SW480 (cell line): ENCODE results near the gene TAAR9.

Experiments
- DNase-seq: peaks from one replicate; pipeline ENCODE4 v3.0.0-alpha.2; 2016; ENCODE audit warnings: low spot score

TAAR9 gene, protein sequence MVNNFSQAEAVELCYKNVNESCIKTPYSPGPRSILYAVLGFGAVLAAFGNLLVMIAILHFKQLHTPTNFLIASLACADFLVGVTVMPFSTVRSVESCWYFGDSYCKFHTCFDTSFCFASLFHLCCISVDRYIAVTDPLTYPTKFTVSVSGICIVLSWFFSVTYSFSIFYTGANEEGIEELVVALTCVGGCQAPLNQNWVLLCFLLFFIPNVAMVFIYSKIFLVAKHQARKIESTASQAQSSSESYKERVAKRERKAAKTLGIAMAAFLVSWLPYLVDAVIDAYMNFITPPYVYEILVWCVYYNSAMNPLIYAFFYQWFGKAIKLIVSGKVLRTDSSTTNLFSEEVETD

DNA sequence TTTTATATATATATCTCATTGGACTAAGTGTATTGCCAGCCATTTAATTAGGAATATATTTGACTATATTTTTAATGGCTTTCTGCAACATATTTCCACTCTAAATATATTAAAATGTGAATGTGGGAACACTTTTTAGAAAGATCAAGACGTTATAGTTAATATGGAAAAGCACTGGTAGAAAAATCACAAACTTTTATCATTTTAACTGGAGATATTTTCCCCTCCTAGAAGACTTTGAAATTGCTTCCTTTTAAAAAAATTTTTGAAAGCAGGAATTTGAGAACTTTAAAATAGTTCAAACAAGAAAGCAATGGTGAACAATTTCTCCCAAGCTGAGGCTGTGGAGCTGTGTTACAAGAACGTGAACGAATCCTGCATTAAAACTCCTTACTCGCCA, at the start of gene TAAR9:
Gene TAAR9, plus strand, starts transcription at position 301 of the 400 bp plus-strand sequence. Its CDS starts 13 bp downstream, at position 314.
- DNase-seq: no peak

DNA sequence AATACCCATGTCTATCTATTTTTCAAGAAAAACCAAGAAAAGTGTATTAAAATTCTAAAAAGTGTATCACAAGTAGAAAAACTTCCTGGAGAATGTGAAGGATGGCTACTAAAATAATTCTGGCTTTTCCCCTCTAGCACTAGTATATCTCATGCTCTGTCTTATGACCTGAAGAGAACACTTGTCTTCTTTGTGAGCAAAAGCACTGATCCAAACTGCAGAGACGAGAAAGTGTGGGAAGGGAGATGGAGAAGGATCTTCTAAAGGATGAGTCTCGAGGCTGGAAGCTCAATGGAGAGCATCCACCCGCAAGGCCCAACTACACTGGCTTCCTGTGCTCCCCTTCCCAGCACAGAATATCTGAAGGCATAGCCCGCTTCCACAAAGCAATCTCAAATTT, 48.7 kb upstream of the TAAR9 start:
- no peak for DNase-seq

DNA sequence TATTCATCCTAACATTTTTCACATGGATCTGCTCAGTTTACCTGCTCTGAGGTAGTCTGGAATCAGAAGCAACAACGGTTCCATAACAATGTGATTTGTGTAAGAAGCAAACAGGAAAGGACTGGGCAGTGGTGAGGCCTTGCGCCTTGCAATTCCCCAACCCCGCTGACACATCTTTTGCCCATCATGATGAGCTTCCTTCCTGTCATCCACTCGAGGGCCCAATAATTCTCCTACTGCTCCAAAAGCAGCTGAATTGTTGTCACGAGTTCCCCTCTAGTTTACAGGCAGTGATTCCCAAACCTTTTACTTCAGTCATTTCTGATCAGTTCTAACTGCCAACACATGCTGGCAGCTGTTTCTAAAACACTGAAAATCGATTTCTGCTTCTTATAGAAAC, 48.1 kb upstream of the TAAR9 start:
- DNase-seq: no peak

DNA sequence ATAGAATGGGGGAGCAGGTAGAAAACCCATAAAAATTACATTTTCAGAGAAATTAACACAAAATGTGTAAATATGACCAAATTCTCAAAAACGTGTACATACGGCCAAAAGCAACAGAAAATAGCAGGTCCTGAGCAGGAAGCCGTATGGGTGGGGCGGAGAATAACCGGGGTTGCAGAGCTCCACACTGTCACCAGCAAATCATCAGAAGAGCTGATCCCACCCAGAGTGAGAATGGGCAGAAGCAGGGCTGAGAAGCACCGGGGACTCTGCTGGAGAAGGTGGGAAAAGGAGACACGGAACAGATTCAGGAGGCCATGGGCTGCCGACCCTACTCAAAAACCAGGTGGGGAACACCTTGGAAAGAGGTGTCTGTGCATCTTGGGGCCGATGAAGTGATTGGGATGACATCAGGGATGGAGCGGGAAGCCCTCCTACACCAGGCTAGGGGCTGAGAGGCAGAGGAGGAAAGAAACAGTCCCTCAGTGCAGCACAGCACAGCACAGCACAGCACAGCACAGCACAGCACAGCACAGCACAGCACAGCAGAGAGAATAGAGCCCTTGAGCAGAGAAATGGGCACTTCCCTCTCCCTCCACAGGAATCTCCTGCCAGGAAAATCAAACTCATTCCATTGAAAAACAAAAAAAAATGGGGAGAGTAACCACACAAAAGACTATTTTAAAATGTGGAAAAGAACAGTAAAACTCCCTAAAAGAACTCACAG, 47.4 kb upstream of the TAAR9 start:
- DNase-seq: no peak

DNA sequence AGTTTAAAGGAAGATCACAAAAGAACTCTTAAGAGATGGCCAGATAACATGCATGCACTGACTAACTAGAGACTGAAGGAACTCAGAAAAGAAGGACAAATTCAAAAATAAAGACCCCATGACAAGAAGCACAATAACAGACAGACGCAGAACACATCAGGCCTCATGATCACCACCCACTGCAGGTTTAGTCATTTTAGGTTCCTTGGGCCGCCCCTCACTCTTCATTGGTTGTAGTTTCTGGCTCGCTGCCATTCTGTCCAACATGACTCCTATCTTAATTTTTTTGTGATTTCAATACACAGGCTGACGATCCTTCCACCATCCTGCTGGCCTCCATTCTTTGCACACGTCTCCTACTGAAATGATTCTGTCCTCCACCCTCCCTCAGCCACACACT, 46.8 kb upstream of the TAAR9 start:
- DNase-seq: no peak

DNA sequence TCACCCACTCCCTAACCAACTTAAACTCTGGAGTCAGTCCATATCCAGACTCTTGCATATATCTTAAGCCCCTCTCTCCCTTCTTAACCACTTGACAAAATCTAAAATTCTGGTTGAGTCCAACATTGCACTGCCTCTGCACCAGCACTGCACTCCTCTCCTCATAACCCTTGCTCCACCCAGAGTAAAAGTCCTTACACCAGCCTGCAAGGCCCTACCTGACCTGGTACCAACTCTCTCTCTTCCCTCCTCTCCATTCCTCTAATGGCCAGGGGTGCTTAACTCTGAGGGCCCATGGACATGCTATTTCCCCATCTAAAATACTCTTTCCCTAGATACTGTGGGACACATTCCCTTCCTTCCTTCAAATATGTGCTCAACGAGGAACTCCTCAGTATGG, 46.2 kb upstream of the TAAR9 start:
- no peak for DNase-seq

DNA sequence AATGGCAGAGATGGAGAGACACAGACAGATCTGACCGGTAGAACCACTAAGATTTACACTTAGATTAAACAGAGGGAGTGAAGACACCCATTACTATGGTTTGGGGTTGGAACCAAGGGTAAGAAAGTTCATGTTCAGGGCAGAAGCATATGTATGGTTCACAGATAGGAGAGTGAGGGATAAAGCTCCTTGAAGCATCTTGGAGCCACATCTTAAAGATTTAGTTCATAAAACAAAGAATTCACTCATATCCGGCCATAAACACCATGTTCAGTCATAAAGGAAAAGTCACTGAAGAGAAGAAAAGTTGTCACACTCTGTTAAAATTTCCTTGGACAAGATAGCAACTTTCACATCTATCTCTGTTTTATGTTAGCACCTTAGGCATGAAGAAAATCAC, 43.1 kb upstream of the TAAR9 start:
- DNase-seq: no peak

DNA sequence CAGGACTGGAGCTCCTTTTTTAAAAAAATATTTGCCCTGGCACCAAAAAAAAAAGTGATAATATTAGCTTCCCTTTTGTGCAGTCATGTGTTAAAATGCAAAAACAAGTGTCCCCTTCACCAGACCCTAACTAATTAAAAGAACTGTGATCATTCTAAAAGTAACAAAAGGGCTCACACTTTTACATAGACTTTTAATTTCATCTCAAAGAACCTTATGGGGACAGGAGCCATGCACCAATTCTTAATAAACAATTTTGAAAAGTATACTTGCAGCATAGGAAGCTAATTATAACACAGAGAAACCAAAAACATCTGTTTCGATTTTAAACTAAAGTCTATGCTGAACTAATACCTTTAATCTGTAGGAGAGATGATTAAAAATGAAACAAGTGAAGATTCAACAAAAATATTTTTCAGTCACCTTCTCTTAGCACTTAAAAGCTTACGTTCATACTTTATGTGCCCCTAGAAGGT, 42.4 kb upstream of the TAAR9 start:
- DNase-seq: no peak

DNA sequence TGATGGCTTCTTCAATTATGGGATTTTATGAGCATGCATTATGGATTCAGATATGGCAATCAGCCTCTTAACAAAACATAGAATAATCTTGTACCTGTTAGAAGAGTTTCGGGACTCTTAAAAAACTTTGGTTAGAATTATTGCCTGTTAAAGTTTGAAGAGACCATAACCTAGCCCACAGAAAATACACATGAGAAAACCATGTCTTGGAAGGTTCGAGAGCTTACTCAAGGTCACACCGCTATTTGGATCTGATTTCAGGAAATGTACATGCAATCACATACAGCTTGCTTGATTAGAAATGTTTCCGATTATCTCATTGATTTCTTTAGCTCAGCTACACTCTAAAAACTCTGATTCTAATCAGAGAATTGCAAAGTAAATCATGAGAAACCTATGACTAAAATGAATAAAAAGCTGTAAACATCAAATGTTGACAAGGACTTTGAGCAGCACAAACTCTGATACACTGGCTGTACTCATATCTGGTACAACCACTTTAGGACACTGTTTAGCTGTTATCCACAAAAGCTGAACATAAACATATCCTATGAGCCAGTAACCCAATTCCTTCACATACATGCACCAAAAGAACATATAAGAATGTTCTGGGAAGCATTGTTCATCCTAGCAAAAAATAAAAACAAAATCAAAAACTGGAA, 41.4 kb upstream of the TAAR9 start:
- no peak for DNase-seq

DNA sequence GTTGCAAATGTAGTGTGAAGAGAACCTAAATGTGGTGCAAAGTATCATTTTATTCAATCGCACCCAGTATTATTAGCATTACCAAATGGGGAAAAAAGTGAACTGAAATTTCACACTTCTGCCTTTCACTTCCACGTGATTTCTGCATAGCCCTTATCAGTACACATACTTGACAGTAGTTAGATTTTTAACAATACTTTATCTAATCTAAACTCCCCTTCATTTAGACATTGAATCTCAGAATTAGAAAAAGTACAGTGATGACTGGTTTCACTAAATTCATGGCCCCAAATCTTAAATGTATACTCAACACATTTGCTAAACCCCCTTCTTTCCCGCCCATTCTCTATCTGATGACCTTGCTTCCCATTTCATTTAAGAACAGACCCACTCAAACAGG, 39.4 kb upstream of the TAAR9 start:
- no peak for DNase-seq

DNA sequence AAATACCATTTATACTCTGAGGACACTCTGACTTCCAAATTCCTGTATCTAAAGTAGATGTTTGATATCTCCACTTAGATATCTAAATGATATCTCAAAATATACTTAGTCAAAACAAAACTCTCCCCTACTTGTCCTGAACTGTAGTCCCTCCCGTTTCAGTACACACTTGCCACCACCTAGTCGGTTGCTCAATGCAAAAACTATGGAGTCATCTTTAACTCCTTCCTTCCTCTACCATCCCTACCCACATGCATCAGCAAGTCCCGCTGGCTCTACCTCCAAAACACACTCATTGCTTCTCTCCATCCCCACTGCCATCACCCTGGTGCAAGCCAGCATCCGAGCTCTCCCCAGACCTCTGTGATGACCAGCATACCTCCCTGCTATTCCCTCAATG, 38.3 kb upstream of the TAAR9 start:
- DNase-seq: no peak

DNA sequence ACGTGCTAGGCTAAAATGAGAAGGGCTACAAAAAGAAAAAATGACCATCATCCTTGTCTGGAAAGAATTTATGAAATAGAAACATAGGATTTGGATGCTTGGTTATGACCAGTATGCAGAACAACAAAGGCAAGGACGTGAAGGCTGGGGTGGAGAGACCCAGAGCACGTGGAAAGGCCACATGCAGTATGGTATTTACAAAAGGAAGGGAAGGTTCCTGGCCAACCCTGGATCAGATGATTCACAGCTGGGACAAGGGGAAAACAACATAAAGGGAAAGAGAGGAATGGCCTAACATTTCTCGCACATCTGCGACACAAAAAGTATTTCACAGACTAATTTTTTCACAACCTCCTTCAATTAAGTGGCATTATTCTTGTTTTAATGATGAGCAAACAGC, 33.3 kb upstream of the TAAR9 start:
- DNase-seq: no peak

DNA sequence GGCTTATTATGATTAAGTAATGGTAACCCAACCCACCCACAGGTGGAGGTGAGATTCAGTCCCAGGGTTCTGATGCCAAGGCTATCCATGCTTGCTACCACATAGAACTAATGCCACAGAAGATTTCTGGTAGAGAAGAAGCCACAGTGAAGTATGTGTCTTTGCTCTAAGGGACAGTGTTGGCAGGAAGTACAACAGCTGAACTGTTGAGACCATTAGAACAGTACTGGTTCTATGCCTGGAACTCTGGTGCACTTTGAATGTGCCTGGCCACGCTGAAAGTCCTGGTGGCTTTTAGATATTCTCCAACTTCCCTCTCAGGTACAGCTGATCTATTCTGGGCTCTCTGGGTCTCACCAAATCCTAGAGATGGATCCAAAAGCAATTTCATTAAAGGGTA, 32.9 kb upstream of the TAAR9 start:
- DNase-seq: no peak

DNA sequence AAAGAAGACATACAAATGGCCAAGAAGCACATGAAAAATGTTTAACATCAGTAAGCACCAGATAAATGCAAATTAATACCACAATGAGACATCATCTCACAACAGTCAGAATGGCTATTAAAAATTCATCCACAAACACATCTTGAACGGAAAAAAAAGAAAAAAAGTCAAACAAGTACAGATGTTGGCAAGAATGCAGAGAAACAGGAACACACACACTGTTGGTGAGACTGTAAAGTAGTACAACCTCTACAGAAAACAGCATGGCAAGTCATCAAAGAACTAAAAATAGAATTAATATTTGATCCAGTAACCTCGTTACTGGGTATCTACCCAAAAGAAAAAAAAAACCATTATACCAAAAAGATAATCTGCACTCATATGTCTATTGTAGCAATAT, 31.6 kb upstream of the TAAR9 start:
- DNase-seq: no peak

DNA sequence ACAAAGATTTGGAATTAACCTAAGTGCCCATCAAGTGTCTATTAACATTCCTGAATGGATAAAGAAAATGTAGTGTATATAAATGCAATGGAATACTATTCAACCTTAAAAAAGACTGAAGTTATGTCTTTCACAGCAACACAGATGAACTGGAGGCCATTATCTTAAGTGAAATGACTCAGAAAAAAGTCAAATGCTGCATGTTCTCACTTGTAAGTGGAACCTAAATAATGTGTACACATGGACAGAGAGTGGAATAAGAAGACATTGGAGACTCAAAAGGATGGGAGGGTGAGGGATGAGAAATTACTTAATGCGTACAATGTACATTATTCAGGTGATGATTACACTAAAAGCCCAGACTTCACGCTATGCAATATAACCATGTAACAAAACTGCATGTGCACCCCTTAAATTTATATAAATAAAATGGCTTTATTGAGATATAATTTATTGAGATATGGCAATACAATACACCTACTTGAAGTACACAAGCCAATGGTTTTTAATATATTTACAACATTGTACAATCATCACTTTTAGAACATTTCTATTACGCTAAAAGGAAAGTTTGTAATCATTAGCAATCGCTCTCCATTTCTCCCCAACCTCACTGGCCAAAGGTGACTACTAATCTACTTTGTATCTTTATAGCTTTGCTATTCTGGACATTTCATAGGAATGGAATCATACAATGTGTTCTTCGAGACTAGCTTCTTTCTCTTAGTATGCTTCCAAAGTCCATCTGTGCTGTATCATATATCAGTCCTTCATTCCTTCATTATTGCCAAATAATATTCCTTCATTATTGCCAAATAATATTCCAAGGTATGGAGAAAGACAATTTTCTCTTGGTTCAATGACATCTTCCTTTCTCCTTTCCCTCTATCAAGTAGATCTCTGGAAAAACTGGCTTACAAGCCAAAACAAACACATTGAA, 30.9 kb upstream of the TAAR9 start:
- DNase-seq: no peak

DNA sequence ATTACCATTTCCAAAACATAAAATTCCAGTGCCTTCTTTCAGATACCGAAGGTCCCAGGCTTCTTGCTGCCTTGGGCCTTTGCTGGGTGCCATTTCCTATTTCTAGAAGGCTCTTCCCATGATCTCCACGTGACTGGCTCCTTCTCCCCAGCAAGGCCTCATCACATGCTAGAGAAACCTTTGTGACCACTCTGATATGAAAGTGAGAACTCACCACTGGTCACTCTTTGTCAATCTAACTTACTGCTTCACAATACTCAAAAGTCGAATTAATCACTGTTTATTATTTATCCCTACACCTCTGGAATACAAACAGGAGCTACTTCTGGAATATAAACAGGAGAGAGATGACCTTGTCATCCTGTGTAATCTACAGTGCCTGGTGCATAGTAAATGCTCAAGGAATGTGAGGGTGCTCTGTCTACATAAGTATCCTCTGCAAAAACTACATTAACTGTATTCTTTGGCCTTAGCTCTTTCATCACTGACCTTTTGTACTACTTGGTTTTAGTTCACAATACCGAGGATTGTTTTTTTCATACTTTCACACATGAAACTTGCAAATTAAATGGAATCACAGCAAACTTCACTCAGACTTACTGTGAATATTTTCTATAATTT, 26.8 kb upstream of the TAAR9 start:
- no peak for DNase-seq

DNA sequence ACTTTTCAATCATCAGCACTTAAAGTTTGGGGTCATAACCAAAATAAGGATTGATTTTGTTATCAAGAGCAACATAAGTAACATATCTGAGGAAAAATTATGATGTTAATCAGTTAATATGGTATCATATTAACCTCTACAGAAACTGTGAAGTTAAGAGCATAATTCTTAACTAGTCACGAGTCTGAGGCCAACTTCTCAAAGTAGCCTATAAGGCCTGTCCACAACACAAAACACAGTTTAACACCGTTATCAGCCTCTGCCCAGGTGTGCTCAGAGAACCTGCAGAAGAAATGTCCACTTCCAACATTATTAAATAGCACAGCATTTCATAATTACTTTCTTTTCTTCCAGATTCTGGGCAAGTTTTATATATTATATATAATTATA, 26.3 kb upstream of the TAAR9 start:
- DNase-seq: no peak

DNA sequence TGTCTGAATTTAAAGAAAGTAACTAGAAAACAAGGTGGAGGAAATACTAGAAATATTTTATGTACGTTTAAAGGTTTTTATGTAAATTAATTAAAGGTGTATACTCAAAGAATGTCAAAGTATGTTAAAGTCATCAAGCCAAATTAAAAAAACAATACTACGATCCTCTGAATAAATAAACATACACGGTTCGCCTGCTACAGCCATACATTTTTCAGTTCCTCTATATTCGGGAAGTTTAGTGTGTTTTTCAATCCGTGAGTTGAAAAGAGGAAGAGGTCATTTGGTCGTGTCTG, 25.8 kb upstream of the TAAR9 start:
- DNase-seq: no peak

DNA sequence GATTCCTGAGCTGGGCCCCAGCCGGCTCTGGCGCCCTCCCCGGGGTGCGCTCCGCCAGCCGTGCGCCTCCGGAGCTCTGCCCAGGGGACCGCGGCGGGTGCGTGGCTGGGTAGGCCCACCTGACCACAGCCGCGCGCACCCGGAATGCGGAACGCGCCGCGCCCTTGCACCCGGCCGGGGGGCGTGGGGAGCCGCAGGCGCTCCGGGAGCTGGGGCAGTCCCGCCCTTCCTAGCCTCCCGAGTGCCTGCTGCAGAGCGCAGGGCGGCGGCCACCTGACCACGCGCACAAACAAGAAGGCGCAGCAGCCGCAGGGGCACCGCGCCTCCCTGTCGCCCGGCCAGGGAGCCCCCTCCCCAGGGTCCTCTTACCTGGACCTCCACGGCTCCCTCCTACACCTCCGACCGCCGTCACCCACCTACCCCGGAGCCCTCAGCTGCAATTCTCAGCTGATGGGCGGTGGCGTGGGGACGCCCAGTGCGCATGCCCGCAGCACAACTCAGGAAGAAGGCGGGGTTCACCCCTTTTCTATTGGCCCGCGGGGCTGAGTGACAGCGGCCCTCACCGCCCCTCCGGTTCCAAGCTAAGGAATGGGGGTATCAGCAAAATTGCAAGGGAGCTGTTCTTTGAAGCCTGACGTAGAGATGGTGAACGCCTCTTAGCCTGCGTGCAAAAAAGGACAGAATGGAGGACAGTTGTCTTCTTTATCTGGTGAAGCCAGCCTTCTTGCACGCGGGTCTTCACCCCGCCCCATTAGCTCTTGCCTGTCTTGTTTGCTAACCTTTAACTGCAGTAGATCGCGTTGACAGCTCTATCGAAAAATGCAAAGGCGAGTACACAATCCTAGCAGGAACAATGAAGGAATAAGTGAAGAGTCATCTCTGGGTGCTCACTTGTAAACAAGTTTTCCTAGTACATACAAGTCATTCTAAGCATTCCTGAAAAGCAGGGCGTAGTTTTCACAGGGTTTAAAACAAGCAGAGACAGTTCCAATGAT, 25.1 kb upstream of the TAAR9 start, which contains the start of gene STX7:
Gene STX7, minus strand, starts transcription at position 479 of the 995 bp plus-strand sequence. CDS start 9,586 bp downstream, outside the sequence.
- DNase-seq: peak; percentile 76

DNA sequence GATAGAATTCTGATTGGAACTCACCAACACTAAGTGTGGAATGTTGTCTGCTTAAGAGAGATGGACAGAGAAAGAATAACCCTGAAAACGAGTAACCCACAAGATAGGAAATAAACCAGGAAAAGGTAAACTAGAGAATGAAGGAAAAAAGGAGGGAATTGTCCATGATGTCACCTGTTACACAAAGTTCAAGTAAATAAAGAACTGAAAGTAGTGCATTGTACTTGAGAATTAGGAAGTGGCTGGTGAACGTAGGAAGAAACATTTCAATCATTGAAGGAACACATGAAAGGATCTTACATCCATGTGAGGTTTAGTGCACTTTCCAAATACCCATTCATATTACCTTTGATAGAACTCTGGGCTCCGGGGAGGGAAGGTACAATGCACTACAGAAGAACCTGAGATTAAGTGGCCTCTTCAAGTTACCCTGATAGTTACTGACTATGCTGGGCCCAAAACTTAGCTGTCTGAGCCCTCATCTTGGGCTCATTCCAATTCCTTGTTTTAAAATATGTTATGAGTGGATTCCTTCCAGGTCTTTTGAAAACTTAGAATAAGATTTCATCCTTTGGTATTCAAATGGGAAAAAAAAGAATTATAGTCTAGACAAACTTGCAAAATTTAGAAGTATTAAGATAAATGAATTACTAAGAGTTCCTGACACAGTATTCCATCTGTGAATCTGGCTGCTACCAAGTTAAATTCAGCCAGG, 24.1 kb upstream of the TAAR9 start:
- no peak for DNase-seq
